Loucy (cell line): Measurements from ENCODE around the gene THEMIS.

Experiments used
- H2AFZ ChIP-seq: fragments of 200-600 bp; sonication (generic); 2 replicates; pipeline ENCODE4 v1.6.0; 2016; ENCODE audit warnings: antibody characterized with exemption, mild to moderate bottlenecking, low read length, moderate library complexity
- H3F3A ChIP-seq: fragments of 200-600 bp; 2 replicates; pipeline ENCODE4 v1.6.0; 2016; ENCODE audit warnings: antibody characterized with exemption, low read depth, mild to moderate bottlenecking
- H3K27me3 ChIP-seq: fragments of 200-600 bp; sonication (generic); 2 replicates; pipeline ENCODE4 v1.6.1; 2014; ENCODE audit warnings: low read length, mild to moderate bottlenecking; ENCODE audit not compliant: insufficient read depth, poor library complexity, severe bottlenecking
- H3K36me3 ChIP-seq: fragments of 200-600 bp; sonication (generic); 2 replicates; pipeline ENCODE4 v1.6.1; 2016; ENCODE audit warnings: low read length; ENCODE audit not compliant: insufficient read depth
- H3K4me1 ChIP-seq: fragments of 200-600 bp; sonication (generic); 2 replicates; pipeline ENCODE4 v1.5.1; 2014; ENCODE audit warnings: low read length, mild to moderate bottlenecking; ENCODE audit not compliant: insufficient read depth, poor library complexity, severe bottlenecking
- H3K4me2 ChIP-seq: fragments of 200-600 bp; sonication (generic); 2 replicates; pipeline ENCODE4 v1.6.0; 2014; ENCODE audit warnings: antibody characterized with exemption, low read length, low read depth, mild to moderate bottlenecking; ENCODE audit not compliant: poor library complexity, severe bottlenecking
- H3K4me3 ChIP-seq: fragments of 200-600 bp; sonication (generic); 2 replicates; pipeline ENCODE4 v1.5.1; 2014; ENCODE audit warnings: low read length, mild to moderate bottlenecking, mixed read lengths; ENCODE audit not compliant: poor library complexity, severe bottlenecking
- H3K79me2 ChIP-seq: fragments of 200-600 bp; sonication (generic); 2 replicates; pipeline ENCODE4 v1.6.1; 2014; ENCODE audit warnings: low read length; ENCODE audit not compliant: insufficient read depth
- H3K9ac ChIP-seq: fragments of 200-600 bp; sonication (generic); 2 replicates; pipeline ENCODE4 v1.6.0; 2014; ENCODE audit warnings: mild to moderate bottlenecking, low read depth, low read length, moderate library complexity; ENCODE audit not compliant: poor library complexity, severe bottlenecking
- H3K9me2 ChIP-seq: fragments of 200-600 bp; sonication (generic); replicated peaks from 2 replicates; pipeline ENCODE4 v1.6.1; 2016; ENCODE audit warnings: low read depth, low read length, mixed read lengths
- H3K9me3 ChIP-seq: fragments of 200-600 bp; sonication (generic); 2 replicates; pipeline ENCODE4 v1.6.1; 2014; ENCODE audit warnings: mild to moderate bottlenecking, antibody characterized with exemption, low read length, low read depth; ENCODE audit not compliant: insufficient read depth
- H4K20me1 ChIP-seq: fragments of 200-600 bp; sonication (generic); 2 replicates; pipeline ENCODE4 v1.6.0; 2014; ENCODE audit warnings: antibody characterized with exemption, low read length, mild to moderate bottlenecking; ENCODE audit not compliant: insufficient read depth, poor library complexity, severe bottlenecking
- EZH2phosphoT487 ChIP-seq: fragments of 200-600 bp; IDR thresholded peaks from 2 replicates; pipeline ENCODE4 v1.6.1; 2018; ENCODE audit warnings: antibody characterized with exemption, mild to moderate bottlenecking, moderate library complexity, borderline replicate concordance
- TF ChIP-seq, protein P1 (sequence below): fragments of 200-600 bp; sonication (generic); conservative IDR thresholded peaks from 2 replicates; pipeline ENCODE4 v1.5.1; 2014; ENCODE audit warnings: mild to moderate bottlenecking, antibody characterized with exemption, low read length

Gene THEMIS

DNA sequence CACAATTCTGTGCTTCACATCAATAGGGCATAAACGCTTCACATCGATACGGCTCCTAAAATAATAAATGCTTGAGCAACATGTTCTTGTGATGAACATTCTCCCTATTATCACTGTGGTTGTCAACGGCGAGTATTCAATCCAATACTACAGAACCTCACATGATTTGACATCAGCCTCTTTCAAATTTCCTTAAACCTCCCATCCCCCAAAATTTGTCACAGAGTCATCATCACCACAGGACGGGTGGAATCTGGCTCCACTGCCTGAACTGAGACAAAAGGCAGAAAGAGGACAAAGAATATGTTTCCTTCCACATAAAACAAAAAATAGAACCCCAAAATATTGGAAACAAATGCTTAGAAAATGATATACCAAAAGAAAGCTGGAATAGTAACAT is 7.3 kb downstream of the THEMIS start:
- Histone ChIP-seq H3K4me2 (peak overlapping the region; percentile 96), H3K36me3 (no peaks in the 10 kb centered on the region), H3K9me2 (no peaks in the 10 kb centered on the region), H3K9ac (peak overlapping the region; percentile 73), H3K79me2 (peaks cover 94% of the 10 kb centered on the region), H4K20me1 (peaks cover 20% of the 10 kb centered on the region), H3K27me3 (no peaks in the 10 kb centered on the region), H3K4me3 (peak overlapping the region; percentile 90), H2AFZ (peak overlapping the region; percentile 14; the same call in 1 of the 2 replicates), H3K4me1 (peaks cover 74% of the 10 kb centered on the region), H3F3A (0 out of 2 replicates have a peak, but pooled peaks cover 5% of the 10 kb centered on the region), H3K9me3 (no peaks in the 10 kb centered on the region)
- TF ChIP-seq, protein P1, sequence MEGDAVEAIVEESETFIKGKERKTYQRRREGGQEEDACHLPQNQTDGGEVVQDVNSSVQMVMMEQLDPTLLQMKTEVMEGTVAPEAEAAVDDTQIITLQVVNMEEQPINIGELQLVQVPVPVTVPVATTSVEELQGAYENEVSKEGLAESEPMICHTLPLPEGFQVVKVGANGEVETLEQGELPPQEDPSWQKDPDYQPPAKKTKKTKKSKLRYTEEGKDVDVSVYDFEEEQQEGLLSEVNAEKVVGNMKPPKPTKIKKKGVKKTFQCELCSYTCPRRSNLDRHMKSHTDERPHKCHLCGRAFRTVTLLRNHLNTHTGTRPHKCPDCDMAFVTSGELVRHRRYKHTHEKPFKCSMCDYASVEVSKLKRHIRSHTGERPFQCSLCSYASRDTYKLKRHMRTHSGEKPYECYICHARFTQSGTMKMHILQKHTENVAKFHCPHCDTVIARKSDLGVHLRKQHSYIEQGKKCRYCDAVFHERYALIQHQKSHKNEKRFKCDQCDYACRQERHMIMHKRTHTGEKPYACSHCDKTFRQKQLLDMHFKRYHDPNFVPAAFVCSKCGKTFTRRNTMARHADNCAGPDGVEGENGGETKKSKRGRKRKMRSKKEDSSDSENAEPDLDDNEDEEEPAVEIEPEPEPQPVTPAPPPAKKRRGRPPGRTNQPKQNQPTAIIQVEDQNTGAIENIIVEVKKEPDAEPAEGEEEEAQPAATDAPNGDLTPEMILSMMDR = no peak
- TF ChIP-seq EZH2phosphoT487 = no peak

DNA sequence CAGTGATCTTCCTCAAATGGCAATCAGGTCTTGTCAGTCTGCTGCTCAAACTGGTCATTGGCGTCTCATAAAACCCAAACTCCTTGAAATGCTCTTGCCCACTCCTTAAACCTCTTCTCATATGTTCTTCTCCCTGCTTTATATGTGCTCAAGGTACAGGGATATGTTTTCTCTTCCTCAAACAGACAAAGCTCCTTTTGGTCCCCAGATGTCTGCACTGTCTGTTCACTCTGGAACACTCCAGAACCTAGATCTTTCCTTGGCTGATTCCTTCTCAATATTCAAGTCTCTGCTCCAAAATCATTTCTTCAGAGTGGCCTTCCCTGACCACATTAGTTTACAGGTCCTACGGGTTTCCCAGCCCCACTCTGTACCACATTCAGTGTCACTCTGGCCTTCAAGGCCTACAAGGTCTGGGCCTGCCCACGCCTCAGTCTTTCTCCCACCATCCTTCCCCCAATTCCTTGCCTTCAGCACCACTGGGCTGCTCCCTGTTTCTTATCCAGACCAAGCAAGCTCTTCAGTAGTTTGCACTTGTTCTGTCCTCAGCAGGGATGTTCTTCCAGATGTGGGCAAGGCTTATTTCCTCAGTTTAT is 9.0 kb downstream of the THEMIS start:
- Histone ChIP-seq H2AFZ (no peak overlapping the region), H3K4me1 (peaks cover 65% of the 10 kb centered on the region), H3K79me2 (peaks cover 91% of the 10 kb centered on the region), H3K27me3 (no peaks in the 10 kb centered on the region), H3K9me2 (no peaks in the 10 kb centered on the region), H3K4me3 (peak overlapping the region; percentile 90), H3K4me2 (peak overlapping the region; percentile 96), H3K9ac (peak overlapping the region; percentile 73), H3K9me3 (peaks cover 8% of the 10 kb centered on the region; the same call in 1 of the 2 replicates), H4K20me1 (peaks cover 18% of the 10 kb centered on the region), H3F3A (0 out of 2 replicates have a peak, but pooled peaks cover 5% of the 10 kb centered on the region), H3K36me3 (peaks cover 10% of the 10 kb centered on the region)
- TF ChIP-seq, protein P1 = no peak
- TF ChIP-seq EZH2phosphoT487 = no peak

DNA sequence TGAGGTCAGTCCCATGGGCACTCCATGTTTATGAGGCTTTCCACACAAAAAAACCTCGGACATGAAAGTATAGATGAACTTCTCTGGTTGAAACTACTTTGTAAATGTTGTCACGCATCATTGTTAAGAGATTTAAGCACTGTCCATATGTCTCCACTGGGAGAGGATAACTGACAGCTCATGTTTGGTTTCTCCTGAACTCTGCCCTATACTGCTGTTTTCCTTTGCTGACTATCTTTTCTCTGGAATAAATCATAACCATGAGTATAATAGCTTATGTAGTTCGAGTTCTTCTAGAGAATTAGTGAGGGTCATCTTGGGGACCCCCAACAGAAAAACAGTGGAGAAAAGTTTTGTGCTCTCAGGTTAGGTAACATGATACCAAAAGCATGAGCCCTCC is 14.3 kb downstream of the THEMIS start:
- Histone ChIP-seq H3F3A (0 out of 2 replicates have a peak, but pooled peaks cover 5% of the 10 kb centered on the region), H3K79me2 (peaks cover 90% of the 10 kb centered on the region), H2AFZ (no peak overlapping the region), H3K27me3 (no peaks in the 10 kb centered on the region), H3K9ac (no peak overlapping the region), H3K9me2 (no peaks in the 10 kb centered on the region), H3K36me3 (peaks cover 15% of the 10 kb centered on the region), H3K4me2 (peak overlapping the region; percentile 3), H4K20me1 (no peaks in the 10 kb centered on the region), H3K4me1 (peaks cover 56% of the 10 kb centered on the region), H3K9me3 (peaks cover 8% of the 10 kb centered on the region; the same call in 1 of the 2 replicates), H3K4me3 (no peak overlapping the region)
- TF ChIP-seq, protein P1 = no peak
- TF ChIP-seq EZH2phosphoT487 = no peak
